NCI-H82 (cell line): ENCODE results near the gene RUFY2.
A peak's percentile ranks its signal among the peaks of the same experiment; 100 is the strongest.
"Not testable (repeated sequence)": the region's sequence is repeated elsewhere in the genome, so short reads cannot be mapped to it uniquely, and the experiment has no call there.

Experiments
- DNase-seq: peaks from one replicate; lab custom pipeline; 2025; lab: John Stamatoyannopoulos, UW

RUFY2 gene

GRCh38 chr10:68327889-68328786 is 78.9 kb downstream of the RUFY2 start:
- peak; percentile 25 for DNase-seq

DNA sequence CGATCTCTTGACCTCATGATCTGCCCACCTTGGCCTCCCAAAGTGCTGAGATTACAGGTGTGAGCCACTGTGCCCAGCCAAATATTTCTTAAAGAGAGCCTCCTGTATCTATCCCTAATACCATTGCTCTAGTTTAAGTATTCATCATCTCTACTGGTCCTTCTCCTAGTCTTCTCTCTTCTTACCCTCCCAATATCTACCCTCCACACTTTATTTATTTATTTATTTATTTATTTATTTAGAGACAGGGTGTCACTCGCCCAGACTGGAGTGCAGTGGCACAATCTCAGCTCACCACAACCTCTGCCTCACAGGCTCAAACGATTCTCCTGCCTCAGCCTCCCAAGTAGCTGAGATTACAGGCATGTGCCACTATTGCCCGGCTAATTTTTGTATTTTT is 82.7 kb downstream of the RUFY2 start:
- DNase-seq = not testable (repeated sequence)

GRCh38 chr10:68318331-68319059 is 88.6 kb downstream of the RUFY2 start:
- no peak for DNase-seq

DNA sequence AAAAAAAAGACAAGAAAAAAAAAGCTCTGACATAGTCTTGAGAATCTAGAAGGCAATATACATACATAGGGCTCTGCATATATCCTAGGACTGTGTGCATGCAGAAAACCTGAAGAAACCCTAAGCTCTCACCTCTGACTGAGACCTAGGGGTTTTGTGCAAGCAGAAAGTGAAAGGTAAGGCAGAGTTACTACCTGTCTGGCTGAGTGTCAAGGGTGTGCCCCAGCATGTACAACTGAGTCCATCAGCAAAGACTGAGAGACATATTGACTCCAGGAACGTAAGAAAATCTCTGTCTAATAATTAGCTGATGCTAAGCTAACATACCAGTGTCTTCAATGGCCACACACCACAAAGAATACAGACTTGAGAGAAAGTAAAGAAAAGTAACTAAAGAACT is 91.5 kb downstream of the RUFY2 start:
- no peak for DNase-seq

DNA sequence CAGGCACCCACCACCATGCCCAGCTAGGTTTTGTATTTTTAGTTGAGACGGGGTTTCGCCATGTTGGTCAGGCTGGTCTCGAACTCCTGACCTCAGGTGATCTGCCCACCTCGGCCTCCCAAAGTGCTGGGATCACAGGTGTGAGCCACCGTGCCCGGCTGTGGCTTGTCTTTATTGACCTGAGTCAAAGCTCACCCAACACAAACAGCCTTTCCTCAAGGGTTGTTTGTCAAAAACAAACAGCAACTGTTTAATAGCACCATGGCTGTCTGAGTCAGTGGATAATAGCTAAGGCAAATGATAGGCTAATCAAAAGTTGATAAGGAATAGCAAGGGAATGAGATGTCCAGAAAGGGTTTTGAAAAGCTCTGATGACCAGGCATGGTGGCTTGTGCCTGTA is 92.1 kb downstream of the RUFY2 start:
- DNase-seq = not testable (repeated sequence)

DNA sequence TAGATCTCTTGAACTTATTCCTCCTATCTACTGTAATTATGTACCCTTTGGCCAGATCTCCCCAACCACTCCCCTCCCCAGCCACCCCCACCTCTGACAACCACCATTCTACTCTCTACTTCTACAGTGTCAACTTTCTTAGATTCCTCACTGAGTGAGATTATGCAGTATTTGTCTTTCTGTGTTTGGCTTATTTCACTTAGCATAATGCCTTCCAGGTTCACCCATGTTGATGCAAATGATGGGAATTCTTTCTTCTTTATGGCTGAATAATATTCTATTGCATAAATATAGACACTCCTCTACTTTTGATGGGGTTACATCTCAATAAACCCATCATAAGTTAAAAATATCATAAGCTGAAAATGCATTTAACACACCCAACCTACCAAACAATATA is 96.5 kb downstream of the RUFY2 start:
- DNase-seq = no peak

DNA sequence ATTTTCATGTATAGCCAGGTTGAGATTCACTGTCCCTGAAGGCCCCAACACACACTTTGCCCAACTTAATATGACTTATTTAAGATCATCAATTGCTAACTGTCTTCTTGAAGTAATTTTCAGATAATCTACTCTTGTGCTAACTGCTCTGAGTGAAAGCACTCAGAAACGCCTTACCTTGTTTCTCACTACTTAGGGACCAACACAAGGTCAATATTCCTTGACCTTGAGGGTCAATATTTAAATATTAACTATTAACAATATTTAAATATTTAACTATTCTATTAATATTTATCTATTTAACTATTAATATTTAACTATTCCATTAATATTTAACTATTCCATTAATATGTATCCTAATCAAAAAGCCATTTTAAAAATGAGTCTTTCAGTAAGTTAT is 101.2 kb downstream of the RUFY2 start:
- no peak for DNase-seq

- no peak for DNase-seq
Observed at GRCh38 chr10:68303849-68304412, 103.1 kb downstream of the RUFY2 start.

DNA sequence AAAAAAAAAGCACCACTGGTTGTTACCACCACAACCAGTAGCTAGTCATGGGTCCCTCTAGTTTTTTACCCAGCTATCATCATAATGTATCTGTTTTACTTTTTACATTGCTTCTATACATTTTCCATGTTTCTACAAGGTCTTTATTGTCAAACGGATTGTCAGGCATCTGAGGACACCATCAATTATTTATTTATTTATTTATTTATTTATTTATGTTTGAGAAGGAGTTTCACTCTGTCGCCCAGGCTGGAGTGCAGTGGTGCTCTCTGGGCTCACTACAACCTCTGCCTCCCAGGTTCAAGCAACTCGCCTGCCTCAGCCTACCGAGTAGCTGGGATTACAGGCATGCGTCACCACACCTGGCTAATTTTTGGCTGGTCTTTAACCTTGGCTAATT is 104.2 kb downstream of the RUFY2 start:
- DNase-seq = no peak

GRCh38 chr10:68302503-68302823 is 104.6 kb downstream of the RUFY2 start:
- DNase-seq = no peak

DNA sequence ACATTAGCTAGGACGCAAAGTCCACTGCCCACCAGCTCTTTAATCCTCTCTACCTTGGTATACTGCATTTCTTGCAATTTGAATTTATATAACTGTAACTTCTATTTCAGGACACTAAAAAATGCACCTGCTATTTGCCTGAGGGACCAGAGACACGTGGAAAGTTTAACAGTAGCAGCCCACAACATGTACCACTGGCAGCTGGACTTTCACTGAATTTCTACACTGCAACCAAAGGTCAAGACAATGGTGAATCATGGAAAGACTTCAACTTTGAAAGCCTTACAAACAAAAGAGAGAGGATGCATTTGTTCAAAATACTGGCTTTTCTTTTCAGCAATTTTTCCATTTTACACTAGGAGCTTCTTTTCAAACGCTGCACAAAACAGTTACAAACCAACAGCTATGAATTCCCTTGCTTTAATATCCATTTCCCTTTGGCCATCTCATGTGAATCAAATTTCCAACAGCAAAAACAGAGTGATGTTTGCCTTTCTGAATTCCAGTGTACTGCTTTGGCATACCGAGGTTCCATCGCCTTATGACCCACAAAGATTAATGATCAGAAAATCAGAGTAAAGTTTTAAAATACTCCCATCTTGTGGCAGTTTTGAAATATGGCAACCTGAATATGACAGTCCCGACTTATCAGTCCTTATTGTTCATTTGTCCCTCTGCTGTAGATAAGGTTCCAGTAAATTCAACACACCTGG is 105.1 kb downstream of the RUFY2 start:
- peak; percentile 80 for DNase-seq

GRCh38 chr10:68301301-68301700 is 105.8 kb downstream of the RUFY2 start:
- peak; percentile 17 for DNase-seq

- no peak for DNase-seq
Observed at GRCh38 chr10:68296843-68297663, 110.0 kb downstream of the RUFY2 start.
